Peyer's patch (tissue), 4 donors: ENCODE results near the gene FAM229A. TPM values are rescaled to one million over a fixed set of nuclear protein-coding genes. Genes with fewer than 3 reads are reported as not detected.
"Not testable (repeated sequence)": the region's sequence is repeated elsewhere in the genome, so short reads cannot be mapped to it uniquely, and the experiment has no call there.

Experiments
- DNase-seq, 3 donors: peaks; one replicate each; pipeline ENCODE4 v3.0.0-alpha.2; 2017 to 2019
- H3K27ac ChIP-seq, 4 donors: fragments of 200-600 bp; sonication (generic); one replicate each; pipeline ENCODE4 v1.5.1; 2016 to 2019
- H3K27me3 ChIP-seq, 2 donors: fragments of 200-600 bp; sonication (generic); one replicate each; pipeline ENCODE4 v1.5.1; 2019
- H3K36me3 ChIP-seq, 3 donors: fragments of 200-600 bp; sonication (generic); one replicate each; pipeline ENCODE4 v1.5.1; 2016 to 2019
- H3K4me1 ChIP-seq, 4 donors: fragments of 200-600 bp; sonication (generic); one replicate each; pipeline ENCODE4 v1.5.1; 2016 to 2019
- H3K4me3 ChIP-seq, 4 donors: fragments of 200-600 bp; sonication (generic); 1 replicate in 3 of 4; 2 replicates in 1 of 4; pipeline ENCODE4 v1.5.1; 2016 to 2019; ENCODE audit warnings: mild to moderate bottlenecking in 1 of 4
- H3K9me3 ChIP-seq, 4 donors: fragments of 200-600 bp; sonication (generic); one replicate each; pipeline ENCODE4 v1.5.1; 2016 to 2019; ENCODE audit warnings: mild to moderate bottlenecking in 1 of 4
- POLR2A ChIP-seq, 2 donors: fragments of 450-650 bp; IDR thresholded peaks; one replicate each; pipeline ENCODE4 v1.5.1; 2017; ENCODE audit warnings: antibody characterized with exemption in 2 of 2, mild to moderate bottlenecking in 2 of 2, moderate library complexity in 2 of 2
- total RNA-seq, 4 donors: library from RNA; depleted of rRNA; stranded (reverse); fragments of >200 nt; gene quantifications; one replicate each; pipeline ENCODE4 v1.1.0, GENCODE V29; 2016
- TF ChIP-seq, protein P1 (sequence below), 6 experiments: fragments of 450-650 bp in 4 of 6; fragments of 200-600 bp in 2 of 6; sonication (generic) in 1 of 6; IDR thresholded peaks; one replicate each; pipeline ENCODE4 v1.5.1; 2017 to 2019; ENCODE audit warnings: antibody characterized with exemption in 6 of 6, mild to moderate bottlenecking in 3 of 6, moderate library complexity in 1 of 6

The FAM229A gene
- total RNA-seq, 4 donors from 2014 or later, result 15.7 to 44.5 (median 25.6) TPM

GRCh38 chr1:32361674-32362473 lies 411 bp downstream of the FAM229A start:
- peaks cover 0 to 31% (median 0%) of the 10 kb centered on the region in 3 donors for H3K36me3 ChIP-seq
- peaks cover 0 to 18% (median 5%) of the 10 kb centered on the region in 4 donors for H3K4me1 ChIP-seq
- no peaks in the 10 kb centered on the region for H3K27me3 ChIP-seq
- peak overlapping the region in 1 of 4 donors; percentile 56 for H3K27ac ChIP-seq
- peak in 2 of 3 donors; percentile 63 to 65 for DNase-seq
- H3K4me3 ChIP-seq, result peak overlapping the region; percentile 19 to 54 (median 46)
- TF ChIP-seq POLR2A (IDR thresholded peaks at IDR 0.05), result no peak
- TF ChIP-seq, protein P1, sequence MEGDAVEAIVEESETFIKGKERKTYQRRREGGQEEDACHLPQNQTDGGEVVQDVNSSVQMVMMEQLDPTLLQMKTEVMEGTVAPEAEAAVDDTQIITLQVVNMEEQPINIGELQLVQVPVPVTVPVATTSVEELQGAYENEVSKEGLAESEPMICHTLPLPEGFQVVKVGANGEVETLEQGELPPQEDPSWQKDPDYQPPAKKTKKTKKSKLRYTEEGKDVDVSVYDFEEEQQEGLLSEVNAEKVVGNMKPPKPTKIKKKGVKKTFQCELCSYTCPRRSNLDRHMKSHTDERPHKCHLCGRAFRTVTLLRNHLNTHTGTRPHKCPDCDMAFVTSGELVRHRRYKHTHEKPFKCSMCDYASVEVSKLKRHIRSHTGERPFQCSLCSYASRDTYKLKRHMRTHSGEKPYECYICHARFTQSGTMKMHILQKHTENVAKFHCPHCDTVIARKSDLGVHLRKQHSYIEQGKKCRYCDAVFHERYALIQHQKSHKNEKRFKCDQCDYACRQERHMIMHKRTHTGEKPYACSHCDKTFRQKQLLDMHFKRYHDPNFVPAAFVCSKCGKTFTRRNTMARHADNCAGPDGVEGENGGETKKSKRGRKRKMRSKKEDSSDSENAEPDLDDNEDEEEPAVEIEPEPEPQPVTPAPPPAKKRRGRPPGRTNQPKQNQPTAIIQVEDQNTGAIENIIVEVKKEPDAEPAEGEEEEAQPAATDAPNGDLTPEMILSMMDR (IDR thresholded peaks at IDR 0.05), result peak in 5 of 6 experiments; percentile 9 to 33 (median 29)
- no peaks in the 10 kb centered on the region for H3K9me3 ChIP-seq

- no peaks in the 10 kb centered on the region for H3K9me3 ChIP-seq
- peaks cover 0 to 18% (median 5%) of the 10 kb centered on the region in 4 donors for H3K4me1 ChIP-seq
- no peak for TF ChIP-seq POLR2A (IDR thresholded peaks at IDR 0.05)
- TF ChIP-seq, protein P1 (IDR thresholded peaks at IDR 0.05), result no peak
- H3K36me3 ChIP-seq, result peaks cover 0 to 25% (median 0%) of the 10 kb centered on the region in 3 donors
- no peaks in the 10 kb centered on the region for H3K27me3 ChIP-seq
- no peak for DNase-seq
- H3K4me3 ChIP-seq, result peak overlapping the region; percentile 19 to 54 (median 46)
- H3K27ac ChIP-seq, result no peak overlapping the region
These were observed 994 bp downstream of the FAM229A start for GRCh38 chr1:32361308-32361673.

GRCh38 chr1:32358435-32358834 lies 3.9 kb downstream of the FAM229A start:
- peak overlapping the region in 1 of 4 donors; percentile 3 for H3K27ac ChIP-seq
- no peak overlapping the region for H3K4me3 ChIP-seq
- H3K27me3 ChIP-seq, result no peaks in the 10 kb centered on the region
- no peaks in the 10 kb centered on the region for H3K9me3 ChIP-seq
- no peak for DNase-seq
- peaks cover 0 to 3% (median 0%) of the 10 kb centered on the region in 3 donors for H3K36me3 ChIP-seq
- peaks cover 0 to 23% (median 5%) of the 10 kb centered on the region in 4 donors for H3K4me1 ChIP-seq
- no peak for TF ChIP-seq POLR2A (IDR thresholded peaks at IDR 0.05)
- TF ChIP-seq, protein P1 (IDR thresholded peaks at IDR 0.05), result no peak

- TF ChIP-seq, protein P1 (IDR thresholded peaks at IDR 0.05), result no peak
- no peak for TF ChIP-seq POLR2A (IDR thresholded peaks at IDR 0.05)
- H3K27me3 ChIP-seq, result no peaks in the 10 kb centered on the region
- H3K4me1 ChIP-seq, result peaks cover 0 to 27% (median 5%) of the 10 kb centered on the region in 4 donors
- H3K27ac ChIP-seq, result no peak overlapping the region
- no peak overlapping the region for H3K4me3 ChIP-seq
- DNase-seq, result no peak
- no peaks in the 10 kb centered on the region for H3K9me3 ChIP-seq
- H3K36me3 ChIP-seq, result no peaks in the 10 kb centered on the region
These were observed 4.7 kb downstream of the FAM229A start for GRCh38 chr1:32357614-32358013.

- no peak overlapping the region for H3K4me3 ChIP-seq
- DNase-seq, result no peak
- H3K36me3 ChIP-seq, result no peaks in the 10 kb centered on the region
- peaks cover 0 to 25% (median 2%) of the 10 kb centered on the region in 4 donors for H3K4me1 ChIP-seq
- no peaks in the 10 kb centered on the region for H3K27me3 ChIP-seq
- no peak overlapping the region for H3K27ac ChIP-seq
- no peaks in the 10 kb centered on the region for H3K9me3 ChIP-seq
- TF ChIP-seq, protein P1 (IDR thresholded peaks at IDR 0.05), result no peak
- TF ChIP-seq POLR2A (IDR thresholded peaks at IDR 0.05), result no peak
These were observed 5.8 kb downstream of the FAM229A start for GRCh38 chr1:32356478-32356877.

- H3K4me3 ChIP-seq, H3K27ac ChIP-seq, H3K9me3 ChIP-seq, H3K36me3 ChIP-seq, DNase-seq, H3K27me3 ChIP-seq: not testable (repeated sequence)
- peaks cover 0 to 22% (median 0%) of the 10 kb centered on the region in 4 donors for H3K4me1 ChIP-seq
These were observed 6.5 kb downstream of the FAM229A start for GRCh38 chr1:32355778-32356177.
